Naive thymus-derived CD4-positive, alpha-beta T cell (primary cell): Measurements from ENCODE around the gene GET4. TPM values are rescaled to one million over a fixed set of nuclear protein-coding genes. Genes with fewer than 3 reads are reported as not detected.
"Not testable (repeated sequence)": the region's sequence is repeated elsewhere in the genome, so short reads cannot be mapped to it uniquely, and the experiment has no call there.

Source experiments
- ATAC-seq: fragments of 150-1000 bp; cut with Tn5 transposase; 2 replicates; pipeline ENCODE4 v1.10.0; 2021; ENCODE audit warnings: mild to moderate bottlenecking, moderate library complexity
- CTCF ChIA-PET: fragments of 350-600 bp; sonication (Branson Sonifier 250); formaldehyde crosslinking; loops from one replicate; lab custom pipeline; 2021; ENCODE audit warnings: antibody characterized with exemption; lab: Charles Lee
- POLR2A ChIA-PET: fragments of 350-600 bp; sonication (Branson Sonifier 250); formaldehyde crosslinking; loops from one replicate; lab custom pipeline; 2021; ENCODE audit warnings: antibody characterized with exemption, inconsistent platforms; lab: Charles Lee
- DNase-seq, 9 donors: peaks; one replicate each; pipeline versions ENCODE4 v3.0.0 to v3.0.0-alpha.2; 2020 to 2022; ENCODE audit warnings: mixed read lengths in 1 of 9
- H3K27ac ChIP-seq: one replicate; pipeline ENCODE4 v1.7.0; 2013; ENCODE audit warnings: mild to moderate bottlenecking, low read depth, low read length, moderate library complexity
- H3K27me3 ChIP-seq, 2 donors: one replicate each; pipeline ENCODE4 v1.7.0; 2013; ENCODE audit warnings: low read length in 2 of 2, mild to moderate bottlenecking in 2 of 2, moderate library complexity in 2 of 2; ENCODE audit not compliant: control insufficient read depth in 2 of 2, insufficient read depth in 2 of 2
- H3K36me3 ChIP-seq, 3 experiments: 1 replicate in 2 of 3; 2 replicates in 1 of 3; pipeline ENCODE4 v1.7.0; 2013; ENCODE audit warnings: low read length in 3 of 3, mild to moderate bottlenecking in 3 of 3, moderate library complexity in 1 of 3; ENCODE audit not compliant: insufficient read depth in 3 of 3, control insufficient read depth in 2 of 3
- H3K4me1 ChIP-seq, 2 donors: one replicate each; pipeline ENCODE4 v1.7.0; 2013; ENCODE audit warnings: low read length in 2 of 2, mild to moderate bottlenecking in 2 of 2, moderate library complexity in 1 of 2; ENCODE audit not compliant: control insufficient read depth in 2 of 2, insufficient read depth in 2 of 2
- H3K4me3 ChIP-seq: 2 replicates; pipeline ENCODE4 v1.7.0; 2013; ENCODE audit warnings: mild to moderate bottlenecking, low read length
- H3K9me3 ChIP-seq, 3 experiments: 1 replicate in 2 of 3; 2 replicates in 1 of 3; pipeline ENCODE4 v1.7.0; 2013; ENCODE audit warnings: low read length in 3 of 3; ENCODE audit not compliant: control insufficient read depth in 2 of 3
- H3K27ac Mint-ChIP-seq, 9 donors: one replicate each; pipeline ENCODE4 v1.8.0; 2020 to 2022; ENCODE audit warnings: mixed read lengths in 9 of 9, mild to moderate bottlenecking in 8 of 9, moderate library complexity in 5 of 9, inconsistent platforms in 2 of 9
- H3K27me3 Mint-ChIP-seq, 5 donors: one replicate each; pipeline ENCODE4 v1.8.0; 2021 to 2022; ENCODE audit warnings: mixed read lengths in 5 of 5, mild to moderate bottlenecking in 1 of 5
- H3K36me3 Mint-ChIP-seq, 5 donors: one replicate each; pipeline ENCODE4 v1.8.0; 2020 to 2022; ENCODE audit warnings: mixed read lengths in 5 of 5, mild to moderate bottlenecking in 3 of 5, inconsistent platforms in 1 of 5
- H3K4me1 Mint-ChIP-seq, 7 donors: one replicate each; pipeline ENCODE4 v1.8.0; 2020 to 2022; ENCODE audit warnings: mixed read lengths in 7 of 7, mild to moderate bottlenecking in 3 of 7, inconsistent platforms in 1 of 7
- H3K4me3 Mint-ChIP-seq, 10 donors: one replicate each; pipeline ENCODE4 v1.8.0; 2020 to 2022; ENCODE audit warnings: mild to moderate bottlenecking in 10 of 10, mixed read lengths in 10 of 10, moderate library complexity in 6 of 10, inconsistent platforms in 2 of 10
- H3K9me3 Mint-ChIP-seq, 11 donors: one replicate each; pipeline ENCODE4 v1.8.0; 2020 to 2022; ENCODE audit warnings: mixed read lengths in 11 of 11, mild to moderate bottlenecking in 4 of 11, inconsistent platforms in 1 of 11, moderate library complexity in 1 of 11
- intact Hi-C, 2 donors: fragments of 100-400 bp; cut with micrococcal nuclease; formaldehyde crosslinking; loops; one replicate each; pipeline ENCODE4 v1.15.1; 2023
- polyA plus RNA-seq, 2 donors: library from polyadenylated mRNA; unstranded; fragments of 300-500 nt; fragmentation: Illumina TruSeq; gene quantifications; one replicate each; pipeline ENCODE4 v1.2.3, GENCODE V29; 2021
- total RNA-seq, 6 experiments: library from RNA in 5 of 6; stranded (reverse) in 5 of 6; gene quantifications; 1 replicate in 5 of 6; 2 replicates in 1 of 6; pipeline ENCODE4 v1.2.3 and lab custom pipeline; 2021 to 2026

Gene GET4
- total and polyA plus RNA-seq, 7 experiments from 2014 or later = 20.5 to 82.1 (median 51.8) TPM

GRCh38 chr7:844043-844442, 32.3 kb upstream of the GET4 start:
- no peak for DNase-seq
- H3K9me3 Mint-ChIP-seq = no peaks in the 10 kb centered on the region
- no peaks in the 10 kb centered on the region for H3K27me3 Mint-ChIP-seq
- H3K36me3 Mint-ChIP-seq = peaks cover 8 to 49% (median 32%) of the 10 kb centered on the region in 5 donors
- ChIA-PET POLR2A (no interaction called here), CTCF (interaction anchor here (1.0 kb wide), 1 partner anchor 29 kb away, joined by 3 read pairs; no protein-coding TSS in a partner anchor)
- intact Hi-C loops = no loop called here
- H3K4me1 Mint-ChIP-seq = no peaks in the 10 kb centered on the region
- peaks cover 0 to 55% (median 14%) of the 10 kb centered on the region in 3 experiments for H3K36me3 ChIP-seq
- H3K4me3 Mint-ChIP-seq = no peak overlapping the region
- no peak for ATAC-seq
- H3K4me3 ChIP-seq = no peak overlapping the region
- H3K9me3 ChIP-seq = no peaks in the 10 kb centered on the region
- no peak overlapping the region for H3K27ac Mint-ChIP-seq
- H3K27me3 ChIP-seq = no peaks in the 10 kb centered on the region
- no peaks in the 10 kb centered on the region for H3K4me1 ChIP-seq
- H3K27ac ChIP-seq = no peak overlapping the region

- no peak for ATAC-seq
- no peak for DNase-seq
- H3K27me3 Mint-ChIP-seq = no peaks in the 10 kb centered on the region
- H3K27ac Mint-ChIP-seq = no peak overlapping the region
- CTCF ChIA-PET = interaction anchor here (1.0 kb wide), 1 partner anchor 28 kb away, joined by 3 read pairs; no protein-coding TSS in a partner anchor
- no peak overlapping the region for H3K4me3 Mint-ChIP-seq
- Histone ChIP-seq H3K4me3 (no peak overlapping the region), H3K9me3 (no peaks in the 10 kb centered on the region), H3K4me1 (no peaks in the 10 kb centered on the region), H3K27me3 (no peaks in the 10 kb centered on the region), H3K27ac (no peak overlapping the region), H3K36me3 (peaks cover 0 to 57% (median 14%) of the 10 kb centered on the region in 3 experiments)
- H3K4me1 Mint-ChIP-seq = no peaks in the 10 kb centered on the region
- H3K9me3 Mint-ChIP-seq = no peaks in the 10 kb centered on the region
- intact Hi-C loops = no loop called here
- peaks cover 8 to 52% (median 34%) of the 10 kb centered on the region in 5 donors for H3K36me3 Mint-ChIP-seq
- POLR2A ChIA-PET = interaction anchor here (0.6 kb wide), 1 partner anchor 187 kb away, joined by 3 read pairs; no protein-coding TSS in a partner anchor
These were observed 31.8 kb upstream of the GET4 start for GRCh38 chr7:844514-844913.

- Histone ChIP-seq H3K27me3 (no peaks in the 10 kb centered on the region), H3K27ac (no peak overlapping the region), H3K9me3 (no peaks in the 10 kb centered on the region), H3K4me3 (no peak overlapping the region), H3K4me1 (no peaks in the 10 kb centered on the region), H3K36me3 (peaks cover 0 to 57% (median 11%) of the 10 kb centered on the region in 3 experiments)
- Mint-ChIP-seq H3K27me3 (no peaks in the 10 kb centered on the region), H3K4me1 (no peaks in the 10 kb centered on the region), H3K9me3 (no peaks in the 10 kb centered on the region), H3K4me3 (no peak overlapping the region), H3K27ac (peak overlapping the region in 1 of 9 donors; percentile 36), H3K36me3 (peaks cover 4 to 52% (median 39%) of the 10 kb centered on the region in 5 donors)
- ATAC-seq (no peak), DNase-seq (no peak)
- POLR2A ChIA-PET = interaction anchor here (0.6 kb wide), 1 partner anchor 187 kb away, joined by 3 read pairs; no protein-coding TSS in a partner anchor
- intact Hi-C loops = no loop called here
- CTCF ChIA-PET = interaction anchor here (1.0 kb wide), 1 partner anchor 28 kb away, joined by 3 read pairs; no protein-coding TSS in a partner anchor
These were observed 31.3 kb upstream of the GET4 start for GRCh38 chr7:845091-845490.

GRCh38 chr7:845731-846130, 30.6 kb upstream of the GET4 start:
- Histone ChIP-seq H3K27me3 (no peaks in the 10 kb centered on the region), H3K4me1 (no peaks in the 10 kb centered on the region), H3K27ac (no peak overlapping the region), H3K4me3 (no peak overlapping the region), H3K9me3 (no peaks in the 10 kb centered on the region), H3K36me3 (peaks cover 0 to 59% (median 8%) of the 10 kb centered on the region in 3 experiments)
- Mint-ChIP-seq H3K4me1 (no peaks in the 10 kb centered on the region), H3K27me3 (no peaks in the 10 kb centered on the region), H3K27ac (no peak overlapping the region), H3K9me3 (no peaks in the 10 kb centered on the region), H3K4me3 (no peak overlapping the region), H3K36me3 (peaks cover 4 to 49% (median 39%) of the 10 kb centered on the region in 5 donors)
- ATAC-seq (no peak), DNase-seq (no peak)
- ChIA-PET POLR2A (no interaction called here), CTCF (no interaction called here)
- intact Hi-C loops = no loop called here

- H3K9me3 ChIP-seq, H3K27ac ChIP-seq, H3K4me3 Mint-ChIP-seq, H3K27me3 Mint-ChIP-seq, intact Hi-C loops, CTCF ChIA-PET, H3K27ac Mint-ChIP-seq, H3K4me3 ChIP-seq, H3K27me3 ChIP-seq, H3K4me1 Mint-ChIP-seq, ATAC-seq, DNase-seq, H3K9me3 Mint-ChIP-seq, H3K4me1 ChIP-seq: not testable (repeated sequence)
- H3K36me3 Mint-ChIP-seq = peaks cover under 1 to 50% (median 36%) of the 10 kb centered on the region in 5 donors
- POLR2A ChIA-PET = interaction anchor here (0.9 kb wide), 1 partner anchor 13 kb away, joined by 3 read pairs; no protein-coding TSS in a partner anchor
- peaks cover 0 to 68% (median 12%) of the 10 kb centered on the region in 3 experiments for H3K36me3 ChIP-seq
These were observed 29.2 kb upstream of the GET4 start for GRCh38 chr7:846958-847650.

GRCh38 chr7:847728-848127, 28.6 kb upstream of the GET4 start:
- H3K27me3 ChIP-seq, H3K27me3 Mint-ChIP-seq, H3K4me3 Mint-ChIP-seq, ATAC-seq, H3K4me3 ChIP-seq, H3K9me3 ChIP-seq, H3K4me1 Mint-ChIP-seq, H3K27ac ChIP-seq, H3K9me3 Mint-ChIP-seq, intact Hi-C loops, H3K27ac Mint-ChIP-seq, CTCF ChIA-PET, POLR2A ChIA-PET, DNase-seq, H3K4me1 ChIP-seq: not testable (repeated sequence)
- peaks cover 0 to 68% (median 8%) of the 10 kb centered on the region in 3 experiments for H3K36me3 ChIP-seq
- H3K36me3 Mint-ChIP-seq = peaks cover 0 to 49% (median 30%) of the 10 kb centered on the region in 5 donors
